HUES6 (cell line): ENCODE results near the gene NAV3.

Source experiments
- H3K27ac ChIP-seq: 2 replicates; pipeline ENCODE4 v1.7.0; 2013; ENCODE audit warnings: low read depth, mild to moderate bottlenecking, low read length, inconsistent platforms
- H3K27me3 ChIP-seq: 2 replicates; pipeline ENCODE4 v1.6.1; 2013; ENCODE audit warnings: low read length; ENCODE audit not compliant: control insufficient read depth, insufficient read depth
- H3K36me3 ChIP-seq: 2 replicates; pipeline ENCODE4 v1.6.1; 2013; ENCODE audit warnings: low read length; ENCODE audit not compliant: control insufficient read depth, insufficient read depth
- H3K4me1 ChIP-seq: 2 replicates; pipeline ENCODE4 v1.6.1; 2013; ENCODE audit warnings: low read length; ENCODE audit not compliant: control insufficient read depth, insufficient read depth
- H3K4me3 ChIP-seq: 2 replicates; pipeline ENCODE4 v1.5.1; 2013; ENCODE audit warnings: low read depth, low read length
- H3K9ac ChIP-seq: one replicate; pipeline ENCODE4 v1.6.1; 2013; ENCODE audit warnings: mild to moderate bottlenecking, low read length
- H3K9me3 ChIP-seq: 2 replicates; pipeline ENCODE4 v1.6.1; 2013; ENCODE audit warnings: low read depth, low read length; ENCODE audit not compliant: control insufficient read depth, insufficient read depth

The NAV3 gene

GRCh38 chr12:77891518-77892147 lies 60.9 kb downstream of the NAV3 start:
- no peak overlapping the region for H3K27ac ChIP-seq
- no peaks in the 10 kb centered on the region for H3K36me3 ChIP-seq
- no peaks in the 10 kb centered on the region for H3K27me3 ChIP-seq
- H3K4me3 ChIP-seq: no peak overlapping the region
- no peak overlapping the region for H3K9ac ChIP-seq
- peaks cover 9% of the 10 kb centered on the region; the same call in 1 of the 2 replicates for H3K4me1 ChIP-seq
- no peaks in the 10 kb centered on the region for H3K9me3 ChIP-seq

- Histone ChIP-seq H3K9me3 (no peaks in the 10 kb centered on the region), H3K27ac (no peak overlapping the region; the same call in 1 of the 2 replicates), H3K4me3 (no peak overlapping the region), H3K27me3 (no peaks in the 10 kb centered on the region), H3K4me1 (peaks cover 9% of the 10 kb centered on the region; the same call in 1 of the 2 replicates), H3K36me3 (no peaks in the 10 kb centered on the region), H3K9ac (no peak overlapping the region)
Observed at GRCh38 chr12:77893918-77894317, 63.2 kb downstream of the NAV3 start.

- Histone ChIP-seq H3K27ac (no peak overlapping the region), H3K27me3 (no peaks in the 10 kb centered on the region), H3K4me3 (no peak overlapping the region), H3K9me3 (no peaks in the 10 kb centered on the region), H3K4me1 (peaks cover 9% of the 10 kb centered on the region; the same call in 1 of the 2 replicates), H3K9ac (no peak overlapping the region), H3K36me3 (no peaks in the 10 kb centered on the region)
Observed at GRCh38 chr12:77894556-77894955, 63.9 kb downstream of the NAV3 start.

GRCh38 chr12:77895699-77896098 lies 65.0 kb downstream of the NAV3 start:
- Histone ChIP-seq H3K27ac (no peak overlapping the region), H3K4me1 (peaks cover 9% of the 10 kb centered on the region; the same call in 1 of the 2 replicates), H3K9me3 (no peaks in the 10 kb centered on the region), H3K27me3 (no peaks in the 10 kb centered on the region), H3K4me3 (no peak overlapping the region), H3K9ac (no peak overlapping the region), H3K36me3 (no peaks in the 10 kb centered on the region)

- H3K36me3 ChIP-seq: no peaks in the 10 kb centered on the region
- H3K4me1 ChIP-seq: no peaks in the 10 kb centered on the region
- no peaks in the 10 kb centered on the region for H3K9me3 ChIP-seq
- H3K9ac ChIP-seq: no peak overlapping the region
- H3K27me3 ChIP-seq: no peaks in the 10 kb centered on the region
- H3K4me3 ChIP-seq: no peak overlapping the region
- no peak overlapping the region for H3K27ac ChIP-seq
Observed at GRCh38 chr12:77907936-77908335, 77.2 kb downstream of the NAV3 start.

- no peaks in the 10 kb centered on the region for H3K36me3 ChIP-seq
Observed at GRCh38 chr12:77914081-77914488, 83.4 kb downstream of the NAV3 start.

GRCh38 chr12:77915071-77915600 lies 84.4 kb downstream of the NAV3 start:
- Histone ChIP-seq H3K9ac (no peak overlapping the region), H3K27ac (no peak overlapping the region), H3K9me3 (no peaks in the 10 kb centered on the region), H3K4me3 (no peak overlapping the region), H3K4me1 (no peaks in the 10 kb centered on the region), H3K27me3 (no peaks in the 10 kb centered on the region), H3K36me3 (no peaks in the 10 kb centered on the region)

More at GRCh38 chr12:77914081-77914488, 83.4 kb downstream of the NAV3 start:
- no peak overlapping the region for H3K9ac ChIP-seq
- H3K27ac ChIP-seq: no peak overlapping the region
- no peaks in the 10 kb centered on the region for H3K9me3 ChIP-seq
- no peaks in the 10 kb centered on the region for H3K4me1 ChIP-seq
- H3K27me3 ChIP-seq: no peaks in the 10 kb centered on the region
- H3K4me3 ChIP-seq: no peak overlapping the region

- Histone ChIP-seq H3K9ac (no peak overlapping the region), H3K36me3 (no peaks in the 10 kb centered on the region), H3K9me3 (no peaks in the 10 kb centered on the region), H3K27me3 (no peaks in the 10 kb centered on the region), H3K4me1 (no peaks in the 10 kb centered on the region), H3K27ac (no peak overlapping the region), H3K4me3 (no peak overlapping the region)
Observed at GRCh38 chr12:77916276-77916675, 85.6 kb downstream of the NAV3 start.

GRCh38 chr12:77918046-77918445 lies 87.4 kb downstream of the NAV3 start:
- no peak overlapping the region for H3K4me3 ChIP-seq
- H3K9me3 ChIP-seq: no peaks in the 10 kb centered on the region
- H3K9ac ChIP-seq: no peak overlapping the region
- no peak overlapping the region for H3K27ac ChIP-seq
- H3K27me3 ChIP-seq: no peaks in the 10 kb centered on the region
- H3K4me1 ChIP-seq: no peaks in the 10 kb centered on the region
- H3K36me3 ChIP-seq: no peaks in the 10 kb centered on the region

GRCh38 chr12:77919450-77919849 lies 88.8 kb downstream of the NAV3 start:
- Histone ChIP-seq H3K9me3 (no peaks in the 10 kb centered on the region), H3K27ac (no peak overlapping the region), H3K27me3 (no peaks in the 10 kb centered on the region), H3K36me3 (no peaks in the 10 kb centered on the region), H3K4me3 (no peak overlapping the region), H3K9ac (no peak overlapping the region), H3K4me1 (peaks cover 5% of the 10 kb centered on the region; the same call in 1 of the 2 replicates)

GRCh38 chr12:77923882-77924281 lies 93.2 kb downstream of the NAV3 start:
- peaks cover 5% of the 10 kb centered on the region; the same call in 1 of the 2 replicates for H3K4me1 ChIP-seq
- no peak overlapping the region for H3K4me3 ChIP-seq
- no peak overlapping the region for H3K9ac ChIP-seq
- H3K27ac ChIP-seq: no peak overlapping the region
- no peaks in the 10 kb centered on the region for H3K36me3 ChIP-seq
- no peaks in the 10 kb centered on the region for H3K9me3 ChIP-seq
- H3K27me3 ChIP-seq: no peaks in the 10 kb centered on the region
